GM21786 (cell line): Measurements from ENCODE around the gene BCAS4.
"Not testable (repeated sequence)": the region's sequence is repeated elsewhere in the genome, so short reads cannot be mapped to it uniquely, and the experiment has no call there.

ENCODE experiments used
- ATAC-seq: cut with Tn5 transposase; IDR thresholded peaks from one replicate; pipeline ENCODE4 v1.9.1; 2021; ENCODE audit not compliant: unreplicated experiment

Gene BCAS4, protein sequence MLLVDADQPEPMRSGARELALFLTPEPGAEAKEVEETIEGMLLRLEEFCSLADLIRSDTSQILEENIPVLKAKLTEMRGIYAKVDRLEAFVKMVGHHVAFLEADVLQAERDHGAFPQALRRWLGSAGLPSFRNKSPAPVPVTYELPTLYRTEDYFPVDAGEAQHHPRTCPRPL

DNA sequence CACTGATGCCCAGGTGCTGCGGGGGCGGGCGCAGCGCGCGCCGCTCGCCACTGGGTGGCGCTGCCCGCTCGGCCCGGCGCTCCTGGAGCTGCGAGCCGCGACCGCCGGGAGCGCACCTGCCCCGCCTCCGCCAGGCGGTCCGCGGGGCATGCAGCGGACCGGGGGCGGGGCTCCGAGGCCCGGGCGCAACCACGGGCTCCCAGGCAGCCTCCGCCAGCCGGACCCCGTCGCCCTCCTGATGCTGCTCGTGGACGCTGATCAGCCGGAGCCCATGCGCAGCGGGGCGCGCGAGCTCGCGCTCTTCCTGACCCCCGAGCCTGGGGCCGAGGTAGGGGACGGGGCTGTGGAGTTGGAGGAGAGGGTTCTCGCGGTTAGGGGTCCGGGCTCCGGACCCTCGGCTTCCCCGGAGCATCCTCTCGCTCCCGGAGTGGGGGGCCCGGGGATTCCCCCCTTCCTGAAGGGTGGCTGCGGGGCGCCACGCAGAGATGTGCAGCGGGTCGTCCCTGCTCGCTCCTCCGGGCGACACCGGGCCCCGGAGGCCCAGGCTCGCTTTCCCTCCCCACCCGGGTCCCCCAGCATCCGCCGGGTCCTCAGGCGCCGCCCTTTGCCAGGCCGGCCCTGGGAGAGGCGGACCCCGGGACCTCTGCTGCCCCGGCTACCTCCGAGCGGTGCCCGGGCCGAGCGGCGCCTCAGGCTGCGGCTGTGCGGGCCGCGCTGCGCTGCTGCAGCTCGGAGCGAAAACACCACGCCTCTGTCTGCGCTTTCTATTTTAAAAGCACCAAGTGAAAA, at the start of gene BCAS4:
TSS of gene BCAS4 (plus strand) at position 216 of the 789 bp plus-strand sequence. CDS start at position 239, 23 bp downstream.
- peak; percentile 50 for ATAC-seq

DNA sequence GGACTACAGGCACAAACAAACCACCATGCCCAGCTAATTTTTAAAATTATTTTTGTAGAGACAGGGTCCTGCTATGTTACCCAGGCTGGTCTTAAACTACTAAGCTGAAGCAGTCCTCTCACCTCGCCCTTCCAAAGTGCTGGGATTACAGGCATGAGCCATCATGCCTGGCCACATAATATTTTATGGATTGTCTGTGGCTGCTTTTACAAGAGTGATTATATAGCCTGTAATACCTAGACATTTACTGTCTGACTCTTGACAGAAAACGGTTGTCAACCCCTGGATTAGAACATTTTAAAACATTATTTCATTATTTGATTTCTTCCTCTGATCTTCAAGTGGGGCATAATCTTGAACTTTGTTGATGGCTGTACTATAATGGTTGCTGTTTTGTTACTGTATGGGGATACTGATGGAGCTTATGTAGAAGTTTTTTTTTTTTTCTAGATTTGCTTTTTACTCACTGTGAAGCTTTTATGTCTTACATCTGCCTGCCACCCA, 49.2 kb upstream of the BCAS4 start:
- no peak for ATAC-seq

DNA sequence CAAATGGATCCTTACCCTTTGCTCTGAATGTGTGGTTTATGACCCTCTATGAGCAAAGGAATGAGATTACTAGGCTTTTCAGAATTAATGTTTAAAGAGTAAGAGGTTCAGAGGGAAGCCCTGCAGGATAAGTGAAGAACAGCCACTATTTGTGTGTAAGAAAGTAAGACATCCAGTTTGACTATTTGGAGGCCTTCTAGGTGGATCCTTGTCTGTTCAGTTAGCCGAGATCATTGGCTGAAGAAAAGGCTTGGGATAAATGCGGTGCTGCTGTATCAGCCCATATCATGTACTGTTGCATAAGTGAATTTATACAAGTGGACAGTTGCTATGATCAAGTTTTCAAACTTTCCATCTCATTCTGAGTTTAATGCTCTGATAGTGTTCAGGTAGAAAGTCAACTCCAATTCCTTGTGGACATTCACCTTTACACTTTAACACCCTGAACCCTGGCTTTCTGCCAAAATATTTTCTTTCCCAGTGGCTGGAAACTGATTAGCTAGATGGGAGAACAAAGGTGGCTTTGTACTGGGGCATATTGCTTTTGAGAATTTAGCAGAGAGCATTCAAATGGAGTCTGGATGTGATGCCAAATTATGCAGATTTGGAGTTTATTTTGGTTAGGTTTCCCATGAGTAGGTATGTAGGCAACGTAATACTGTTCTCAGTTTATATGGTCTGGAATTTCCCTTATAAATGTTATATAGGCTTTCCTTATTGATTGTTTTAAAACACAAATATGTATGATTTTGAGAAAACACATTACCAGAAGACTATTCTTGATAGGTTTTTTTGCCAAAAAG, 48.5 kb upstream of the BCAS4 start:
- ATAC-seq: no peak

DNA sequence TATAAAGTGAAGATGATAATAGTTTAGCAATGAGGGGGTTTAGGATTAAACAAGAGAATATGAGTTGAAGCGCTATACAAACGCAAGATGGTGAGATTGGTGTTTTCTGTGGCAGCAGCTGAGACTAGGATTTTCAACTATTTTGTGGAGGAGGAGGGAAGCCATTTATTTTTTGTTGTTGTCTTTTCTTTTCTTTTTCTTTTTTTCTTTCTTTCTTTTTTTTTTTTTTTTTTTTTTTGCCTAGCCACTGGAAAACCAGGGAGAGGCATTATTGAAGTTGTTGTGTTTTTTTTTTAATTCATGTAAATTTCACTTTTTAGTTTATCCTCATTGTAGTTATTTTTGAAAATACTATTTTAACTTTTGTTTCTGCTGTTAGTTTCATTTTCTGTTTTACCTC, 47.6 kb upstream of the BCAS4 start:
- no peak for ATAC-seq

DNA sequence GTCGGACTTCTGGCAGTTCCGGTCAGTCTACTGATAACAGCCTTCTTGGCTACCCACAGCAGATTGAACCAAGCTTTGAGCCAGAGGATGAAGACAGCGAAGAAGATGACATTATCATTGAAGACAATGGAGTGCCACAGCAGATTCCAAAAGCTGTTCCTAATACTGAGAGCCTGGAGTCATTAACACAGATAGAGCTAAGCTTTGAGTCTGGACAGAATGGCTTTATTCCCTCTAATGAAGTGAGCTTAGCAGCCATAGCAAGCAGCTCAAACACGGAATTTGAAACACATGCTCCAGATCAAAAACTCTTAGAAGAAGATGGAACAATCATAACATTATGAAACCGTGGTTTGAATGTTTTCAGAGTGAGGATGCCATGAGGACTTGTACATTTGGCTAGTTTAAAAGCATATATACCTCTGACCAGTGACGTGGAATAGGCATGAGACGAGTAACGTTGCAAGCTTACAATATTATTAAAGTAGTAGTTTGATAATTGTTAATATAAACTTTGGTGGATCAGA, 44.7 kb upstream of the BCAS4 start:
- no peak for ATAC-seq

DNA sequence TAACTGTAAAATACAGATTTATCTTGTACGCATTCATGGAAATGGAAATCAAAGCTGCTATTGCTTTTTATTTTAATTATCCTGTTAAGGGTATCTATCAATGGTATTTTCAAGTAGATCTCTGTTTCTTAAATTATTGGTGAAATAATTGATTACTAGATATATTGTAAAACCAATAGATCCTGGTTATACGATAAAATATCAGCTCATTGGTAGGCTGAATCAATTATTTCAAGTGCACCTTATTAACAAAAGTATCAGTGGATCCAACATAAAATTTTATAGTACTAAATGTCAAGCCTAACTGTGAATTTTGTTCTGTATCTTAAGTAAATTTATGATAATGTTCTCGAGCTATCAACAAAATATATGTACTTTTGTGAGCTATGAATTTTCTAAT, 41.7 kb upstream of the BCAS4 start:
- ATAC-seq: no peak

DNA sequence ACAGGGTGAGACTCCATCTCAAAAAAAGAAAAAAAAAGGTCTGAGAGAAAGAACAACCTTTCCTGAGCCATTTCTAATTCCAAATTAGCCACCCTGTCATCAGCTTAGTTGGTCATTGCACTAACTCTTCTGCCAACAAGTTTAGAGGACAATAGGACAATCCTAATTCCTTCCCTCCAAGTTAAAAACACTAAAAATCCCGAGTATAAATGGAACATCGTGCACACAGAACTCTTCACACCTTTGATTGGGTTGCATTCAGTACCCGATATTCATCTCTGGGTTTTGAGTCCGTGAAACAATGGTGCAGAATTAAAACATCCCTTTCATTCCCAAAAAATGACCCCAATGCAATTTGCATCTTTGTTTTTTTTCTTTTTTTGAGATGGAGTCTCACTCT, 40.4 kb upstream of the BCAS4 start:
- no peak for ATAC-seq

DNA sequence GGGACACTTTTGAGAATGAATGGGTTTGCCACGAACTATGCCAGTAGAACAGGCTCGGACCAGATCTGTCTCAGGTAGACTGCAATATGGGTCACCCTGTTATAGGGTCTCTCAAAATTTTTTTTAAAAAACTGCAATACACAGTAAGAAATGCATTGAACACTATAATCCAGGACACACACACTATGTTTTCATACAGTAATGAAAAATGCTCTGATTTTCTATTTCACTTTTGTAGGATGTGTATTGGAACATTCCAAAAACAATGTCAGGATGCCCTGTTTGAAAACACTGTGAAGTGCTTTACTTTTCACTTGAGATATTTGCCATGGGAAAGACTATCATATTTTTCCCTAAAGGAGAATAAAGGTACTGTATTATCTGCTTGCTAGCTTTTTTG, 38.4 kb upstream of the BCAS4 start:
- no peak for ATAC-seq

DNA sequence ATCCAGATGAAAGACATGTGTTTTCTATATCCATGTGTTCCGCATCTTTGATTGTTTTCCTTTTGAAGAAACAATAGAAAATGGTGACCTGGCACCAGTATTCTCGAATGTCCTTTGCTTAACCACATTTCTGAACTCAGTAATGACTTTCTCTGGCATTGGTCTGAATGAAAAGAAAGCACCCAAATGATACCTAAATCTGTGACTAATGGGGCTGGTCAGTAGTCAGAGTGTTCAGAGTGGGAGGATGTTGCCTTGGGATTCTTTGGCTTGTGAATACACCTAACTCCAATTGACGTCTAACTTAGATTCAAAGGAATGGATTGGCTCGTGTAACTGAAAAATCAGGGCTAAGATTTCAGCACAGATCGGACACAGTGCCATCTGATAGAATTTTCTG, 36.4 kb upstream of the BCAS4 start:
- ATAC-seq: no peak

DNA sequence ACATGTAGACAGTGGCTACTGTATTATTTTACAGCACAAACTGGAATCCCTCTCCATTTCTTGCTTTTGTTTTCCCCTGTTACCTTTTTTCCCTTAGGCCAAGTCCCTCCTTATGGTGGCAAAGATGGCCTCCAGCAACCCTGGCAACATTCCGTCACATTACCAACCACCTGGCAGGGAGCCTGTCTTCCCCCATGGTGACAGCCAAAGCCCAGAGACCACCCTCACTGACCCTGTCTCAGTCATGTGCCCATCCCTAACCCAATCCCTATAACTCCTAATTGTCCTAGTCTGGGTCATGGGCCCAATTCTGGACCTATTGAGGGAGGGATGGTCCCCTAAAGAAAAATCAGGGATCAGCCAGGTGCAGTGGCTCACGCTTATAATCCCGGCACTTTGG, 35.9 kb upstream of the BCAS4 start:
- ATAC-seq: no peak

DNA sequence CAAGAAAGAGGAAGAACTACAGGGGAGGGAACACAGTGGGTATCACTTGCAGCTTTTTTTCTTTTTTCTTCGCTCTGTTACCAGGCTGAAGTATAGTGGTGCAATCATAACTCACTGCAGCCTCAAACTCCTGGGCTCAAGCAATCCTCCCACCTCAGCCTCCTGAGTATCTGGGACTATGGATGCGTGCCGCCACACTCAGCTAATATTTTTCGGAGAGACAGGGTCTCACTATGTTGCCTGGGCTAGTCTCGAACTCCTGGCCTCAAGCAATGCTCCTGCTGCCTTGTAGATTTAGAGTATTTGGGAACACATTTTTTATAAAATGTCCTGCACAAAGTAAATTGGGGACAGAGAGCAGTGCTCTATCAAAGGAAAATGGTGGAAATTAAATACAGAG, 35.2 kb upstream of the BCAS4 start:
- no peak for ATAC-seq

DNA sequence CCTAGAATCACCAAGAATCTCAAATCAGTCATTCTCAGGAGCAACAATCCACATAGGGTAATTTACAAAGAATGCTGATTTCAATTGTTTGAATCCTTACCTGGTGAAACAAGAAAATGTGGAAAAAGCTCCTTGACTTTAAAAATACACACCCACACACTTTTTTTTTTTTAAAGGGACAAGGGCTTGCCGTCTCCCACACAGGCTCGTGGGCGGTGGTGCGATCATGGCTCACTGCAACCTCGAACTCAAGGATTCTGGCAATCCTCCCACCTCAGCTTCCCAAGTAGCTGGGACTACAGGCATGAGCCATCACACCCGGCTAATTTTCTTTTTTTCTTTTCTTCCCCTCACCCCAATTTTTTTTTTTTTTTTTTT, 32.8 kb upstream of the BCAS4 start:
- ATAC-seq: no peak

DNA sequence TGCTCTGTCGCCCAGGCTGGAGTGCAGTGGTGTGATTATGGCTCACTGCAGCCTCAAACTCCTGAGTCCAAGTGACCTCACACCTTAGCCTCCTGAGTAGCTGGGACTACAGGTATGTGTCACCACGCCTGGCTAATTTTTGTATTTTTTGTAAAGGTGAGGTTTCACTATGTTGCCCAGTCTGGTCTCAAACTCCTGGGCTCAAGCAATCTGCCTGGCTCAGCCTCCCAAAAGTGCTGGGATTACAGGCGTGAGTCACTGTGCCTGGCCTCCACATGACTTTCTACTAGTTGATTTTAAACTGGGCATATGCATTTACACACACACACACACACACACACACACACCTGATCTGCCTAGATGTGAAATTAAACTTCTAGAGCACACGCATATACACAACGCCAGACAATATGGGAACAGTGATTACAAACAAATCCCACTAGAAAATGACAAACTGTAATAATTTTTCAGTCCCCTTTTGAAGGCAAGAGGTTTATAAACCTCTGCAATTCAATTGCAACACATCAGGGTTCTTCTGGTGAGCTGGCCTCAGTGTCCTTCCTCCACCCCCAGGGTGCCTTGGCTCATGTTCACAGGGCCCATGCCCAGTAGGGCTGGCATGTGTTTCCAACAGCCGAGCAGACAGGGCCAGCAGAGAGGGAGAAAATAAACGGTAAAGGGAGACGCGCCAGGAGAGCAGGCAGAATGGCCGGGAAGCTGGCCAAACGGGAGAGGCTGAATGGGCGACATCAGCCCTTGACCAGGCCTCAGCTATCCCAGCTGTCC, 32.2 kb upstream of the BCAS4 start:
- ATAC-seq: no peak

DNA sequence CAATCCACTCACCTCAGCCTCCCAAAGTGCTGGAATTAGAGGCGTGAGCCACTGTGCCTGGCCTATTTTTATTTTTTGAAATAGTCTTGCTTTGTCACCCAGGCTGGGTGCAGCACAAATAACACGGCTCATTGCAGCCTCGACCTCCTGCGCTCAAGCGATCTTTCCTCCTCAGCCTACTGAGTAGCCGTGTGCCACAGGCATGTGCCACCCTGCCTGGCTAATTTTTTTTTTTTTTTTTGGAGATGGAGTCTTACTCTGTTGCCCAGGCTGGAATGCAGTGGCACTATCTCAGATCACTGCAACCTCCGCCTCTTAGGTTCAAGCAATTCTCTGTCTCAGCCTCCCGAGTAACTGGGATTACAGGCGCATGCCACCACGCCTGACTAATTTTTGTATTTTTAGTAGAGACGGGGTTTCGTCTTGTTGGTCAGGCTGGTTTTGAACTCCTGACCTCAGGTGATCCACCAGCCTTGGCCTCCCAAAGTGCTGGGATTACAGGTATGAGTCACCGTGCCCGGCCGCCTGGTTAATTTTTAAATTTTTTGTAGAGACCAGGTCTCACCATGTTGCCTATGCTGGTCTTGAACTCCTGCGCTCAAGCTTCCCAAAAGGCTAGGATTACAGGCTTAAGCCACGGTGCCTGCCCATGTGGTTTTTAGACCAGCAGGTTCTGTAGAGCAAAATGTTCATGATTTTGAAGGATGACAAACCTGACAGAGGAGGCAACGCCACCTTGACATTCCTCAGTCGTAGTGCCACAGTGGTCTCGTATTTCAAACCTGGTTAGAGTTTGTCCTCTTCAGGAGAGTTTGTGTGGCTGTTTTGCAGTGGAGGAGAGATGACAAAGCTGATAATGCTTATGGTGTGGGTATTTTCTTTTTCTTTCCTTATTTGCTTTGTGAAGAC, 31.1 kb upstream of the BCAS4 start:
- not testable (repeated sequence) for ATAC-seq

DNA sequence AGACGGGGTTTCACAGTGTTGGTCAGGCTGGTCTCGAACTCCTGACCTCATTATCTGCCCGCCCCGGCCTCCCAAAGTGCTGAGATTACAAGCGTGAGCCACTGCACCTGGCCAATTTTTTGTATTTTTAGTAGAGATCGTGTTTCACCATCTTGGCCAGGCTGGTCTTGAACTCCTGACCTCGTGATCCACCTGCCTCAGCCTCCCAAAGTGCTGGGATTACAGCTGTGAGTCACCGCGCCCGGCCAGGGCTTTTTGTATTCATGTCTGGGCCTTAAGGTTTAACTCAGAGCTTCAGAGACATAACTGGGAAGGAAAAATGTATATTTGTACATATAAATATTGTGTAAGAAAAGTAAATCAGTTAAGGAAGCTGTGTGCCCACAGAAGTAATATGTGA, 29.6 kb upstream of the BCAS4 start:
- ATAC-seq: not testable (repeated sequence)

DNA sequence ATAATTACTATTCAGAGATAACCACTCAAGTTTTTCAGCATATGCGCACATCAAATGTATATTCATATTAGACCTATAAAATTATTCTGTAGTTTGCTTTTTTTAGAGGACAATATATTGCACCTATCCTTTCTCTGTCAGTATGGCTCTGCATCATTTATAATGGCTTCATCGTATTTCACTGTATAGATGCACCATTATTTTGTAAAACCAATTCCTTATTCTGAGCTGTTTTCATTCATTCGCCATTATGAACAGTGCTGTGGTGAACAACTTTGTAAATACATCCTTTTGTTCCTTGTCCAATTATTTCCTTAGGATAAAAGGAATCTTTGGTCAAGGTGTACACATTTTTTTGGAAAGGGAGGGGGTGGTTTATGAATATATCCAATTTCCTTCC, 29.2 kb upstream of the BCAS4 start:
- ATAC-seq: no peak

DNA sequence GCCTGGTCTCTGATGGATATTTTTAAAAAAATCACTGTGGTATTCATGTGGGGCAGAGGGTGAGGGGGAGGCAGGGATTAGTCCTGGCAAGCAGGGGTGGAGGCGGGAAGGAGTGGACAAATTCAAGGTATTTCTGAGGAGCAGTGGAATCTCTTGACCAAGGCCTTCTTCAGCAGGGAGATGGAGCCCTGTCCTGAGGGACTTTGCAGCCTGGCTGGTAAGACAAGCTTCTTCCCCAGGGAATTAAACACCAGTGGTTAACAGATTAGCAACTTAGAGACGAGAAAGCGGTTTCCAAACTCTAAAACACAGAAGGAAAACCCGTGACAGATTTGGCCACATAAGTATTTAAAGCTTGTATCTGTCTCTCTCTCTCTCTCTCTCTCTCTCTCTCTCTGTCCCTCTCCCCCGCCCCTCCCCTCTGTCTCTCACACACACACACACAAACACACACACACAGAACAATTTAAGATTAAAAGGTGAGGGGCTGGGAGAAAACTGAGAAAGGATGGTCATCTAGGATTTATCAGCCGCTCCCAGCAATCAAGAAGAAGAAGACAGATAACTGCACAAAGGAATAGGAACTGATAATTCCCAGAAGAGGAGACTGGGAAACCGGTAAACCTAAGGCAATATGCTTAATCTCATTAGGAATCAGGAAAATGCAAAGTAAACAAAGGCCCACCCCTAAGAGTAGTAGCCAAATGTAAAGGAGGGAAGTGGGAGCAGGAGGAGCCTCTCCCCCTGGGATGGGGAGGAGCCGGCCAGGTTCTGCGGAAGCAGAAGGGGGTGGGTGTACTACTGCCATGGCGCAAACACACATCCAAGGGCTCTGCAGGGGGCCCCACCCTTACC, 27.7 kb upstream of the BCAS4 start:
- not testable (repeated sequence) for ATAC-seq

DNA sequence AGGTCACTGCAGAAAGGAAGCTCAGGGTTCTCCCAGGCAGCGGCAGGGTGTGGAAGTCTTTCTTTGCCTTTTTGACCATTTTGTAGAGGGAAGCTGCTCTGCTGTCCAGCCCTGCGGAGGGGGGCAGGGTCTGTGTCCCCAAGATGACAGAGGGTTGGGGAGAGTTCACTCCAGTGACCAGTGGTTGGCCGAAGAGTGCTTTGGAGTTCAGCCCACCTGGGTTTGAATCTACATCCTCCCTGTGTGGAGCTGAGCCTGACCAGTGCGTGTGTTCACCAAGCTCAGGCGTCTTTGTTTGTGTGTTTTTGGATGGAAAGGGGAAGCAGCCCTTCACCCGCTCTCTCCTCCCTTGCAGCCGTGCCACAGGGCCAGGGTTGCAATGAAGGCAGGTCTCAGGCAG, 25.9 kb upstream of the BCAS4 start:
- not testable (repeated sequence) for ATAC-seq

DNA sequence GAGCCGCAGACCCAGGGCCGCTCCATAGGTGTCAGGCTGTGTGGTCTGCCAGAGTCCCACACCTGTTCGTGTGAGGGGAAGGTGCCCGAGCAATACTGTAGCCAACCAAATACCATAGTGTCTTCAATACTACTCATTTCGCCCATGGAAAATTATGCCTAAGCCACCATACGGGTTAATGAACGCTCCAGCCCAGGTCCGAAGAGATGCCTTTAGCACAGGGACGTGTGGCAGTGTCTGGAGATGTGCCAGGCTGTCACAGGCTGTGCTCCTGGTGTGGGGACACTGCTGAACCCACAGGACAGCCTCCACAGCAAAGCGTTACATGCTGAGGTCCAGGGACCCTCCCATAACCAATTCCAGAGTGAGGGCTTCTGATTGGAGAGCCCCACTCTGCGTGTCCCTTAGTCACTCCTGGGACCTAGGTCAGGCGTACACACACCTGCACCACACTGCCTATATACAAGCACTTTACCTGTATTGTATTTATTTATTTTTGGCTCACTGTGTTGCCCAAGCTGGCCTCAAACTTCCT, 25.2 kb upstream of the BCAS4 start:
- ATAC-seq: not testable (repeated sequence)
